Mesothelial cell of epicardium (in vitro differentiated cells): Measurements from ENCODE around the gene ATXN2L. TPM values are rescaled to one million over a fixed set of nuclear protein-coding genes. Genes with fewer than 3 reads are reported as not detected.

ENCODE experiments used
- DNase-seq, 2 experiments: peaks; one replicate each; pipeline ENCODE4 v3.0.0; 2021; ENCODE audit warnings: low spot score in 2 of 2; ENCODE audit not compliant: unreplicated experiment in 2 of 2
- H3K27ac Mint-ChIP-seq: 2 replicates; pipeline ENCODE4 v1.8.0; 2021; ENCODE audit warnings: mixed read lengths
- H3K27me3 Mint-ChIP-seq: 2 replicates; pipeline ENCODE4 v1.8.0; 2021; ENCODE audit warnings: low read depth, mixed read lengths
- H3K36me3 Mint-ChIP-seq: 2 replicates; pipeline ENCODE4 v1.8.0; 2021; ENCODE audit warnings: mixed read lengths
- H3K4me1 Mint-ChIP-seq: 2 replicates; pipeline ENCODE4 v1.8.0; 2021; ENCODE audit warnings: mixed read lengths
- H3K4me3 Mint-ChIP-seq: 2 replicates; pipeline ENCODE4 v1.8.0; 2021; ENCODE audit warnings: mild to moderate bottlenecking, moderate library complexity, mixed read lengths
- H3K9me3 Mint-ChIP-seq: 2 replicates; pipeline ENCODE4 v1.8.0; 2021; ENCODE audit warnings: mixed read lengths
- total RNA-seq: library from RNA; stranded (reverse); gene quantifications from 3 replicates; pipeline ENCODE4 v1.2.1, GENCODE V29; 2021
- TF ChIP-seq, protein P1 (sequence below): fragments of 200-600 bp; sonication (generic); IDR thresholded peaks from one replicate; pipeline ENCODE4 v1.5.0; 2021; ENCODE audit warnings: antibody characterized with exemption; ENCODE audit not compliant: unreplicated experiment

ATXN2L gene
- total RNA-seq, 1 donor from 2014 or later = 230 TPM

DNA sequence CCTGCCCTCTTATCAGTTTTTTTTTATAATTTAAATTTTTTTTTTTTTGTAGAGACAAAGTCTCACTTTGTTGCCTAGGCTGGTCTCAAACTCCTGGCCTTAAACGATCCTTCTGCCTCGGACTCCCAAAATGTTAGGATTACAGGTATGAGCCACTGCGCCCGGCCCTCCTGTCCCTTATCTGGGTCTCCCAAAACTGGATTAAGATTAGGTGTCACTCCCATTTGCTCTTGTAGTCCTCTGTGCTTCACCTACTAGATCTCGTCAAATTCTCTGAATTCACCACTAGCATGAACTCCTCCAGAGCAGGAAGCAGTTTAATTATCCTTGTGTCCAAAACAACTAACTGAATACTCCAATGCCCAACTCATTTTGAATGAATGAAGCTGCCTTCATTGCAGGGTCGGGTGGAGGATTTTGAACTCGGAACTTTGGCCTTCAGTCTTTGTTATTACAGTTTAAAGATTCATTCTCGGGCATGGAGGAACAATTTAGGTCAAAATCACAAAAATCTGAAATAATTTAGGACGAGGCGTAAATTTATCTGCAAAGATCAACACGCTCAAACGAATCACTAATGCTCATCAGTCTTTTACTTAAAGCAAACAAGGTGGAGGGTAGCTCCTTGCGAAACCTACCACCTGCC lies 802 bp upstream of the ATXN2L start:
- Mint-ChIP-seq H3K4me3 (peak overlapping the region; percentile 75), H3K4me1 (peaks cover 28% of the 10 kb centered on the region), H3K36me3 (peaks cover 23% of the 10 kb centered on the region), H3K27ac (peak overlapping the region; percentile 90), H3K9me3 (no peaks in the 10 kb centered on the region), H3K27me3 (no peaks in the 10 kb centered on the region)
- DNase-seq = no peak
- TF ChIP-seq, protein P1, sequence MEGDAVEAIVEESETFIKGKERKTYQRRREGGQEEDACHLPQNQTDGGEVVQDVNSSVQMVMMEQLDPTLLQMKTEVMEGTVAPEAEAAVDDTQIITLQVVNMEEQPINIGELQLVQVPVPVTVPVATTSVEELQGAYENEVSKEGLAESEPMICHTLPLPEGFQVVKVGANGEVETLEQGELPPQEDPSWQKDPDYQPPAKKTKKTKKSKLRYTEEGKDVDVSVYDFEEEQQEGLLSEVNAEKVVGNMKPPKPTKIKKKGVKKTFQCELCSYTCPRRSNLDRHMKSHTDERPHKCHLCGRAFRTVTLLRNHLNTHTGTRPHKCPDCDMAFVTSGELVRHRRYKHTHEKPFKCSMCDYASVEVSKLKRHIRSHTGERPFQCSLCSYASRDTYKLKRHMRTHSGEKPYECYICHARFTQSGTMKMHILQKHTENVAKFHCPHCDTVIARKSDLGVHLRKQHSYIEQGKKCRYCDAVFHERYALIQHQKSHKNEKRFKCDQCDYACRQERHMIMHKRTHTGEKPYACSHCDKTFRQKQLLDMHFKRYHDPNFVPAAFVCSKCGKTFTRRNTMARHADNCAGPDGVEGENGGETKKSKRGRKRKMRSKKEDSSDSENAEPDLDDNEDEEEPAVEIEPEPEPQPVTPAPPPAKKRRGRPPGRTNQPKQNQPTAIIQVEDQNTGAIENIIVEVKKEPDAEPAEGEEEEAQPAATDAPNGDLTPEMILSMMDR = no peak

DNA sequence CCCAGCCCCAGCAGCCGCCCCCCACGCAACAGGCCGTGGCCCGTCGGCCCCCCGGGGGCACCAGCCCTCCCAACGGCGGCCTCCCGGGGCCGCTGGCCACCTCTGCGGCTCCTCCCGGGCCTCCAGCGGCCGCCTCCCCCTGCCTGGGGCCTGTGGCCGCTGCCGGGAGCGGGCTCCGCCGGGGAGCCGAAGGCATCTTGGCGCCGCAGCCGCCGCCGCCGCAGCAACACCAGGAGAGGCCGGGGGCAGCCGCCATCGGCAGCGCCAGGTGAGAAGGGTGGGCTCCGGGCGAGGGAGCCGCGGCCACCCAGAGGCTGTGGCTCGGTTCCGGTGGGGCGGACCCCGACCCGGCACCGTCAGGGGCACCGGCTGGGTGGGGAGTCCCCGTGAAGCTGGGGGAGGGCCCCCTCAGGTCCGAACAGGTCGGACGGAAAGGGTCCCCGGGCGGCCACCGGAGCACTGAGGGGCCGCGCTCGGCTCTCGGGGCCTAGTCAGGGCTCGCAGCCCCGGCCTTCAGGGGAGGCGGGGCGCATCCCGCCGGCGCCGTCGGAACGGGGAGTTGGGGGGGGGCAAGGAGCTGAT lies 583 bp downstream of the ATXN2L start:
- peak in 1 of 2 experiments; percentile 59 for DNase-seq
- TF ChIP-seq, protein P1 = no peak
- Mint-ChIP-seq H3K27ac (peak overlapping the region; percentile 100), H3K36me3 (peaks cover 27% of the 10 kb centered on the region), H3K4me1 (peaks cover 28% of the 10 kb centered on the region), H3K27me3 (no peaks in the 10 kb centered on the region), H3K9me3 (no peaks in the 10 kb centered on the region), H3K4me3 (peak overlapping the region; percentile 99)

DNA sequence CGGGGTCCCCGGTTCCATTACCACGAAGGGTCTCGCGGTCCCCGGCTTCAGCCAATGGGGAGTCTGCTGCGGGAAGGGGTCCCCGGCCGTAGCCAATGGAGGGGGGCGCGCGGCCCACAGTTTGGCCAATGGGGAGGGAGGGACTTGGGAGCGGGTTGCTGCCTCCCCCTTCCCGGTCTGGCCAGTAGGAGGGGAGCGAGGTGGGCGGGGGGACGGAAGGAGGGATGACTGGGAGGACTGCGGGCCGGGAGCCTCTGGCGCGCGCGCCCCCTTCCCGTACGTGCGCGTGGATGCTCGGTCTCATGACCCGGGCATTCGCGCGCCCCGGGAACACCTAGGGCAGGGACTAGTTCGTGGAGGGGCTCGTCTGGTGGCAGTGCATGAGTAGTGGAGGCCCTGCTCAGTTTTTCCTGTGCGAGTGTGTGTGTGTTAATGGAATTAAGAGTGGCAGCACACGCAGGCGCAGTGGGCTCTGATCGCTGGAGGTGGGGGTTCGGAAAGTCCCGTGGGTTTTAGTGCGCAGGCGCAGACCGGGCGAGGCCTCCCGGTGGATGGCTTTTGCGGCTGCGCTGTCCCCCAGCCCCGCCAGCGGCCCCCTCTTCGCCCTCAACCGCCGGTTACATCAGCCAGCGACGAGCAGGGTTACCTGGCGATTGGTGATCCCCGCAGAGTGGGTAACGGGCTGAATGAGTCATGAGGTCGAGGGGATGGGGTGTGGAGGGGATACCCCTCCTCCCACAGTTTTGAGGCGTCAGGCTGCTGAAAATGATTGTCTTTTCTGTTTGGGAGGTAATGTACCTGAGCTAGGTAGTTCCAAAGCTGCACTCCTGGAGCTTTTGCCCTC lies 1.3 kb downstream of the ATXN2L start:
- peak overlapping the region; percentile 99 for H3K4me3 Mint-ChIP-seq
- peaks cover 28% of the 10 kb centered on the region for H3K4me1 Mint-ChIP-seq
- no peaks in the 10 kb centered on the region for H3K9me3 Mint-ChIP-seq
- peak overlapping the region; percentile 100 for H3K27ac Mint-ChIP-seq
- H3K36me3 Mint-ChIP-seq = peaks cover 31% of the 10 kb centered on the region
- no peaks in the 10 kb centered on the region for H3K27me3 Mint-ChIP-seq
- DNase-seq = peak; percentile 96 to 97
- TF ChIP-seq, protein P1 = no peak

DNA sequence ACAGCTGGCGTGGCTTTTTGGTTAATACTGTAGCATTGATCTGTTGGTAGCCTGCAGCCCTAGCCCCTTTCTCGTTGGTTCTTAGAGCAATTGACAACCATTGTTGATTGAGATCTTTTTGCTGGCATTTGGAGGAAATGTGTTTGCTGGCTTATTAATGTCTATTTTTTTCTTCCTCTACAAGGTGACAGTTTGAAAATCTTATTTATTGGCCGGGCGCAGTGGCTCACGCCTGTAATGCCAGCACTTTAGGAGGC lies 1.8 kb downstream of the ATXN2L start:
- H3K9me3 Mint-ChIP-seq = no peaks in the 10 kb centered on the region
- peak overlapping the region; percentile 100 for H3K27ac Mint-ChIP-seq
- TF ChIP-seq, protein P1 = no peak
- no peaks in the 10 kb centered on the region for H3K27me3 Mint-ChIP-seq
- no peak for DNase-seq
- peaks cover 35% of the 10 kb centered on the region for H3K36me3 Mint-ChIP-seq
- peaks cover 28% of the 10 kb centered on the region for H3K4me1 Mint-ChIP-seq
- peak overlapping the region; percentile 99 for H3K4me3 Mint-ChIP-seq

DNA sequence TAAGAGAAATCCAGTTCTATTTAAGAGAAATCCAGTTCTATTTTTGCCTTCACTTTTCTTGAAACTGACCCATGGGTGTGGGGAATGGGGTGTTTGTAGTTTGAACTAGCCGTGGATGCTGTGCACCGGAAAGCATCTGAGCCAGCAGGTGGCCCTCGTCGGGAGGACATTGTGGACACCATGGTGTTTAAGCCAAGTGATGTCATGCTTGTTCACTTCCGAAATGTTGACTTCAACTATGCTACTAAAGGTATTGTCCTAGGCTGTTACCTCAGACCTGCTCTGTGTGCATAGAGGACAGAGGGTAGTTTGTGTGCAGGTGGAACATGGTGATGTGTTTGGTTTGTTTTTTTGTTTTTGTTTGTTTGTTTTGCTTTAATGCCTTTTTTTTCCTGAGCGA lies 3.3 kb downstream of the ATXN2L start:
- Mint-ChIP-seq H3K4me1 (peaks cover 26% of the 10 kb centered on the region), H3K4me3 (peak overlapping the region; percentile 99), H3K27me3 (no peaks in the 10 kb centered on the region), H3K36me3 (peaks cover 43% of the 10 kb centered on the region), H3K9me3 (no peaks in the 10 kb centered on the region), H3K27ac (peak overlapping the region; percentile 13)
- TF ChIP-seq, protein P1 = no peak
- DNase-seq = no peak
